Right cardiac atrium (tissue), 5 donors: ENCODE results near the gene MYO10. TPM values are rescaled to one million over a fixed set of nuclear protein-coding genes. Genes with fewer than 3 reads are reported as not detected.
"Not testable (repeated sequence)": the region's sequence is repeated elsewhere in the genome, so short reads cannot be mapped to it uniquely, and the experiment has no call there.

ENCODE experiments used
- ATAC-seq, 2 donors: fragments of 200-7000 bp; cut with Tn5 transposase; one replicate each; pipeline versions ENCODE4 v1.8.0 to v1.9.1; 2020; ENCODE audit warnings: moderate library complexity in 2 of 2, mild to moderate bottlenecking in 1 of 2
- DNase-seq, 3 donors: peaks; one replicate each; pipeline ENCODE4 v3.0.0-alpha.2; 2020
- H3K27ac ChIP-seq: one replicate; pipeline ENCODE4 v1.5.1; 2013; ENCODE audit warnings: mild to moderate bottlenecking, low read length, control low read depth, moderate library complexity
- H3K27me3 ChIP-seq: one replicate; pipeline ENCODE4 v1.6.1; 2013; ENCODE audit not compliant: control insufficient read depth, insufficient read depth
- H3K4me1 ChIP-seq: one replicate; pipeline ENCODE4 v1.6.1; 2013; ENCODE audit warnings: low read length; ENCODE audit not compliant: control insufficient read depth, insufficient read depth
- H3K4me3 ChIP-seq: one replicate; pipeline ENCODE4 v1.5.1; 2013; ENCODE audit warnings: low read length, control low read depth
- H3K9me3 ChIP-seq: one replicate; pipeline ENCODE4 v1.6.1; 2013; ENCODE audit warnings: low read length; ENCODE audit not compliant: control insufficient read depth
- WGBS: extraction: QIAGEN DNeasy Blood & Tissue Kit; methylation state at CpG from one replicate; pipeline ENCODE4 v1.1.7; 2013; 5-methylcytosine and 5-hydroxymethylcytosine counted together
- intact Hi-C, 4 donors: fragments of 100-400 bp; cut with DNase I; formaldehyde crosslinking; loops; one replicate each; pipeline versions ENCODE4 v1.11.0 to v1.14.0; 2022 to 2023
- polyA plus RNA-seq: library from polyadenylated mRNA; stranded (reverse); fragments of 200-250 nt; gene quantifications from one replicate; pipeline ENCODE4 v1.2.3, GENCODE V29; 2013
- total RNA-seq, 4 donors: library from RNA; stranded (reverse); fragmentation: NEBNext Ultra II Directional; extraction: Animal tissue kit (Norgen Biotek cat#: 25700); gene quantifications; one replicate each; pipeline ENCODE4 v1.2.1, GENCODE V29; 2021
- donor health status: healthy with polysubstance abuse.
- donor health status: DM: no; HTN: yes; CAD: no.
- donor health status: DM: no; HTN: no; CAD: no.
- donor health status: DM: no; HTN: yes; CAD: no; lungs with severe emphysema.
- donor health status: DM: yes; HTN: yes; CAD: no.

MYO10 gene
- total and polyA plus RNA-seq, 5 donors: 2.1 to 4.3 (median 3.1) TPM

DNA sequence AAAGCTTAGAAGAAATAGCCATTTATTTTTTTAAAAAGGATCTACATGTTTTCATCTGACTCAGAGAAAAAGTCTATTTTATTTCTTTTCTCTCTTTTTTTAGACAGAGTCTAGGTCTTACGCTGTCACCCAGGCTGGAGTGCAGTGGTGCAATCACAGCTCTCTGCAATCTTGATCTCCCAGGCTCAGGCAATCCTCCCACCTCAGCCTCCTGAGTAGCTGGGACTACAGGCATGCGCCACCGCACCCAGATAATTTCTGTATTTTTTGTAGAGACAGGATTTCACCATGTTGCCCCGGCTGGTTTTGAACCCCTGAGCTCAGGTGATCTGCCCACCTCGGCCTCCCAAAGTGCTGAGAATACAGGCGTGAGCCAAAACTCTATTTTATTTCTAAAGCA, 178.5 kb downstream of the MYO10 start:
- intact Hi-C loops, DNase-seq, H3K27me3 ChIP-seq, H3K4me3 ChIP-seq, H3K4me1 ChIP-seq, H3K9me3 ChIP-seq, ATAC-seq, H3K27ac ChIP-seq: not testable (repeated sequence)
- 96% methylated on average over 6 of the region's 6 CpGs for WGBS

DNA sequence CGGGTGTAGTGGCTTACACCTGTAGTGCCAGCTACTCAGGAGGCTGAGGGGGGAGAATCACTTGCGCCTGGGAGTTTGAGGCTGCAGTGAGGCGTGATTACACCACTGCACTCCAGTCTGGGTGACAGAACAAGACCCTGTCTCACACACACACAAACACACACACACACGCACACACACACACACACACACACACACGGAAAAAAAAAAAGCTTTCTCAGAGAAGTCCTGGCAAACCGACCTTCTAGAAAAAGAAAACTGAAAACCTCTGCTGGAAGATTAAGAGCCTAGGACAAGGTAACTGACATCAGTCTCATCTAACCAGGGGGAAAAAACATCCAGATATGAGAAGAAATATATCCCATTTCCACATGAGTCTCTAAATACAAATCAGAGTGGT, 178.9 kb downstream of the MYO10 start:
- H3K9me3 ChIP-seq: peaks cover 3% of the 10 kb centered on the region
- DNase-seq (no peak), ATAC-seq (no peak)
- H3K27ac ChIP-seq: no peak overlapping the region
- H3K27me3 ChIP-seq: no peaks in the 10 kb centered on the region
- 67% methylated on average over 6 of the region's 6 CpGs for WGBS
- intact Hi-C loops: no loop called here
- no peak overlapping the region for H3K4me3 ChIP-seq
- H3K4me1 ChIP-seq: no peaks in the 10 kb centered on the region

DNA sequence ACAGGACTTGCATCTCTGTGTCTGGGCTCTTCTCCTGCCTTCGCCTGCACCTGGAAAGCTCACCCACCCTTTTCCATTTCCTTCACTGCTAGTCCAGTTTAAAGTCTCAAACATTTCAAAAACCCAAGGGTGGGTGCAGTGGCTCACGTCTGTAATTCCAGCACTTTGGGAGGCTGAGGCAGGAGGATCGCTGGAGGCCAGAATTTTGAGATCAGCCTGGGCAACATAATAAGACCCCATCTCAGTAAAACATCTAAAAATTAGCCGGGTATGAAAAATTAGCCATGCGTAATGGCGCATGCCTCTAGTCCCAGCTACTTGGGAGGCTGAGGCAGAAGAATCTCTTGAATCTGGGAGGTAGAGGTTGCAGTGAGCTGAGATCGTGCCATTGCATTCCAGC, 179.4 kb downstream of the MYO10 start:
- H3K27ac ChIP-seq: no peak overlapping the region
- H3K4me3 ChIP-seq: no peak overlapping the region
- intact Hi-C loops: no loop called here
- H3K27me3 ChIP-seq: no peaks in the 10 kb centered on the region
- H3K9me3 ChIP-seq: peaks cover 3% of the 10 kb centered on the region
- DNase-seq (no peak), ATAC-seq (no peak)
- 95% methylated on average over 7 of the region's 7 CpGs for WGBS
- H3K4me1 ChIP-seq: no peaks in the 10 kb centered on the region

DNA sequence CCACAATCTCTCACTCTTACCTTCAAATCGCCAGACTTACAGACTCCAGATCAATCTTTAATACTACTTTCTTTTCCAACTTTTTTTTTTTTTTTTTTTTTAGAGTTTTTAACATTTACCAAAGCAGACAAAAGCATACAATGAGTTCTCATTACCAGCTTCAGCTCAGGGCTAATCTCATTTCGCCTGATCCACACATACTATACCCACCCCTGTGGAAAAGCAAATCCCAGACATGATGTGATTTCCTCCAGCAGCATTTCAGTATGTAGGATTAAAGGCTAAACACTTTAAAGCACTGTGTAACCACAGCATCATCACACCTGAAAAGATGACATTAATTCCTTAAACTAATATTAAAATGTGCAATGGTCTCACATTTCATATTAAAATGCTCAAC, 180.4 kb downstream of the MYO10 start:
- H3K27me3 ChIP-seq: no peaks in the 10 kb centered on the region
- WGBS: 95% methylated on average over 2 of the region's 2 CpGs
- no peak overlapping the region for H3K27ac ChIP-seq
- H3K4me3 ChIP-seq: no peak overlapping the region
- no peak for ATAC-seq
- no peak for DNase-seq
- intact Hi-C loops: no loop called here
- H3K9me3 ChIP-seq: peaks cover 3% of the 10 kb centered on the region
- H3K4me1 ChIP-seq: no peaks in the 10 kb centered on the region

DNA sequence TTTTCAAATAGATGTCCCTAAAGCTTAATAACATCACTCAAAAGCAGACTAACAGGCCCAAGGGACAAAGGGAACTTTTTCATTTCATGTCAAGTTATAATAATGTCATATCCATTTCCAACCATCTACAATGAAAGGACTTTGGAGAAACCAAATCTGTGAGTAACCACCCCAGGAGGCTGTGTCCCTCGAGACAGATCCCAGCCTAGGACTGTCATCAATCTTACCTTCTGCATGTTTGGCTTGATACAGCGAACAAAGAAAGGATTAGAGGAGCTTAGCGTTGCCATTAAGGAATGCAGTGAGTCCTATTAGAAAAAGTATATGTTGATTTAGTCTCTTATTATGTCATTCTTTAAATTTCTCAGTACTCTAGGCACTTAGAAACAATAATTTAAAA, 181.5 kb downstream of the MYO10 start:
- WGBS: 72% methylated on average over 3 of the region's 3 CpGs

DNA sequence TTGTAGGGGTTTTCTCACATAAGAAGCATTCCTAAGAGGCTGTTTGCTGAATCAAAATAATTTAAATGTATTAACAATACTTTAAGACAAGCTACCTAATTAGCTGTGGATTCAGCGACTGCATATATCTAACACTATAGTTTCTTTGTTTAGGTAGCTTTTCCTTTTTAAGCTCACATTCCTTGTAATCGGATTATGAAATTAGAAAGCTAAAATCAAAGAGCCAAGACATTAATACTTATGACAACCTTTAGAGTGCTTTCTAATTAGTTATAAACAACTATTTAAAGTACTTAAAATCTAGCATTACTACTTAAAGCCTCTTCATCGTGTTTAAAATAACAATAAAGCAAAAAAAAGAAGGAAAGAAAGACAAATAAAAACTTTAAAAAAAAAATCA, 182.0 kb downstream of the MYO10 start:
- Histone ChIP-seq H3K27me3 (no peaks in the 10 kb centered on the region), H3K27ac (no peak overlapping the region), H3K4me1 (no peaks in the 10 kb centered on the region), H3K9me3 (peaks cover 3% of the 10 kb centered on the region), H3K4me3 (no peak overlapping the region)
- 73% methylated on average over 3 of the region's 3 CpGs for WGBS
- ATAC-seq: no peak
- intact Hi-C loops: no loop called here
- DNase-seq: no peak

More for the DNA sequence above, 181.5 kb downstream of the MYO10 start:
- no peak for ATAC-seq
- no peaks in the 10 kb centered on the region for H3K27me3 ChIP-seq
- intact Hi-C loops: no loop called here
- H3K9me3 ChIP-seq: peaks cover 3% of the 10 kb centered on the region
- H3K4me3 ChIP-seq: no peak overlapping the region
- DNase-seq: no peak
- H3K27ac ChIP-seq: no peak overlapping the region
- H3K4me1 ChIP-seq: no peaks in the 10 kb centered on the region

DNA sequence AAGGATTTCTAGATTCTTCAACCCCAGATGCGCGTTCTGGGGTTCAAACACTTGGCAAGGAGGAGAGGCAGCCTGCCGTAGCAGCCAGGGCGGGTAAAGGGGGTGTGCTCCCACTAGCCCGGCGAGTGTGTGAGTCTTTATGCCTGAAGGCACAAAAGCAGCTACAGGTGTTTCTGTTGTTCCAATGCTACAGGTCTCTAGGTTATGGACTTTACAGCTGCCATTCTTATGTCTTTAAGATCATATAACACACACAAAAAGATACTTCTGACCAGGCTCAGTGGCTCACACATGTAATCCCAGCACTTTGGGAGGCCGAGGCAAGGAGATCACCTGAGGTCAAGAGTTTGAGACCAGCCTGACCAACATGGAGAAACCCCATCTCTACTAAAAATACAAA, 185.6 kb downstream of the MYO10 start:
- ATAC-seq (no peak), DNase-seq (no peak)
- Histone ChIP-seq H3K27ac (no peak overlapping the region), H3K9me3 (peaks cover 2% of the 10 kb centered on the region), H3K27me3 (no peaks in the 10 kb centered on the region), H3K4me1 (no peaks in the 10 kb centered on the region), H3K4me3 (no peak overlapping the region)
- WGBS: 93% methylated on average over 7 of the region's 7 CpGs
- intact Hi-C loops: no loop called here

DNA sequence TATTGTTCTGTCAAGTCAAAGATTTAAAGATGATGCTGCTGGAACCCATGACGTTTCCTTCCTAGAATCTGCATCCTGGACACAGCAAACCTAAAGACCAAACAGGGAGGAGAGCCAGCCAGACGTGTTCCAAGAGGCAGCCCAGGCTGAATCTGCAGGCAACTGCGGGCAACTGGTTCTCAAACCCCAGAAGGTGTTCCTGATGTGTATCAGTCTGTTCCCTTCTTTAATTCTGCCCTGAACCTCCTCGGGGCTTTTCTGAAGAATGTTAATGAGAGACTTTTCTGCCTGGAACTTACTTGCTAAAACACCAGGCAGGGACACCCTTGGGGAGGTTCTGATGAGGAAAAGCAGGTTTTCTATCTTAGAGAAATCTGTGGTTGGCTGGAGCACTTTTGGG, 186.5 kb downstream of the MYO10 start:
- WGBS: 72% methylated on average over 4 of the region's 4 CpGs
- H3K9me3 ChIP-seq: peaks cover 2% of the 10 kb centered on the region
- H3K4me1 ChIP-seq: no peaks in the 10 kb centered on the region
- no peak for DNase-seq
- H3K4me3 ChIP-seq: no peak overlapping the region
- no peak overlapping the region for H3K27ac ChIP-seq
- intact Hi-C loops: no loop called here
- no peaks in the 10 kb centered on the region for H3K27me3 ChIP-seq
- ATAC-seq: no peak

DNA sequence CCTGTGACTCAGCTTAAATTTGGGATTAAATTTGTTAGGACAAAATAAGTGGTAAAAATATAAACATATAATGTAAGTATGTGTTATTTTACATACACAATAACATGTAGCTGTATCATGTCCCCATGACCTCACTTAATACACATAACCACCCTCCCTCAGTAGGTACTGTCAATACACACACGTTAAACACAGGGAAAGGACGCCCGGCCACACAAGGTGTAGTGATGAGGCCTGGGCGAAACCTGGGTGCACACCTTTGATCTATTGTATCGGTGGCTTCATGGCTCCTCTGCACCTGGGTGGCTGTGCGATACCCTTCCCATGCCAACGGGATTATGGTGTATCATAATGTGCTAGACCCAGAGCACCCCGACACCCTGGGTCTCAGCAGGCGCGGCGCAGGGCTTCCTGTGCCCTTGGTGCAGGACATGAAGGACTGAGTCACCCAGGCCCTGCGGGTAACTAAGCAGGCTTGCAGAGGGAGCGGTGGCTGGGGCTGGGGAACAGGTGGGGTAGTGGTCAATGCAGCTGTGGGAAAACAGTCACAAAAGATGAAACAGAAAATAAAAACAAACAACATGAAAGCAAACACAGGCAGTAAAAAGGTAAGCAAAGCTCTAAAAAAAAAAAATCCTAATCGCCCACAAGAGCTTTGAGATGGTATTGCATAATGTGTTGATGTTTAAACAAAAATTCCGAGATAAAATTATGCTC, 191.8 kb downstream of the MYO10 start:
- 96% methylated on average over 15 of the region's 15 CpGs for WGBS
- Histone ChIP-seq H3K4me1 (peaks cover 2% of the 10 kb centered on the region), H3K27me3 (no peaks in the 10 kb centered on the region), H3K9me3 (peaks cover 2% of the 10 kb centered on the region), H3K4me3 (no peak overlapping the region), H3K27ac (no peak overlapping the region)
- intact Hi-C loops: no loop called here
- ATAC-seq: no peak
- DNase-seq: no peak

DNA sequence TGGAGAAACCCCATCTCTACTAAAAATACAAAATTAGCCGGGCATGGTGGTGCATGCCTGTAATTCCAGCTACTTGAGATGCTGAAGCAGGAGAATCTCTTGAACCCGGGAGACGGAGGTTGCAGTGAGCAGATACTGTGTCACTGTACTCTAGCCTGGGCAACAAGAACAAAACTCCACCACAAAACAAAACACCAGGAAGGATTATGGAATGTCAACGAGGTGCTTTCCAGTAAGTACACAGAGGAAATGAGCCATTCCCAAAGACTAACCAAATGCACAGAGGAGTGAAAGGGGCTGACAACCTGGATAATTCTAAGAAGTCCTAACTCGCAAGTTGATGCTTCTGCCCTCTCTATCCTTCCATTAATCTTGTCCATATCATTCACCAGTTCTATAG, 193.2 kb downstream of the MYO10 start:
- no peak for ATAC-seq
- no peak overlapping the region for H3K27ac ChIP-seq
- H3K9me3 ChIP-seq: no peaks in the 10 kb centered on the region
- intact Hi-C loops: no loop called here
- no peak for DNase-seq
- H3K4me3 ChIP-seq: no peak overlapping the region
- 80% methylated on average over 5 of the region's 5 CpGs for WGBS
- no peaks in the 10 kb centered on the region for H3K27me3 ChIP-seq
- H3K4me1 ChIP-seq: peaks cover 2% of the 10 kb centered on the region

DNA sequence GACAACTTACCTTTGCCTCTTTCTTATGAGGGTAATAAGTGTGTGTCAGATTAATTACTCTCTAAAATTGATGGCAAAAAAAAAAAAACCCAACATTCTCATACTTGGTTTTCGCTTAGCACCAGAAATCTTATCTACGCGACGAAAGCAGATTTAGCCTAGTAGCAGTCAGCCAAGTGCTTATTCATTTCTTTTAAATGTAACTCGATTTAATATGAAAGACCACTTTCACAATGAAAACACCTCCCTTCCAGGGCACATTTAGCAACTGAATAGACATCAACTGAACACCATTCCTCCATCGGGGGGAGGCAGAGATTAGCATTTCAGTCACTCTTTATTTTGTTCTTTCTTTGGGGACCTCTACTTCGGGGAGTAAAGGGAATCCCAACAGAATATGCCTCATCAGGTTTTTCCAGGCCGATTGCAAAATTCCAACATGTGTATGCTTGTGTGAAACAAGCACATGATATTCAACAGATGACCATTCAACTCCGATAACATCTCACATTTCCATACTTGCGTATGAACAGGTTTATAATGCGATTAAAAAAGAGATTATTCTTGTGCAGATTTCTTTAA, 195.2 kb downstream of the MYO10 start:
- intact Hi-C loops: no loop called here
- Histone ChIP-seq H3K27ac (no peak overlapping the region), H3K4me3 (peak overlapping the region; percentile 35), H3K9me3 (no peaks in the 10 kb centered on the region), H3K27me3 (no peaks in the 10 kb centered on the region), H3K4me1 (peaks cover 2% of the 10 kb centered on the region)
- ATAC-seq: no peak
- 34% methylated on average over 11 of the region's 11 CpGs for WGBS
- DNase-seq: no peak
